Measurements from ENCODE around the gene EDA. TPM values are rescaled to one million over a fixed set of nuclear protein-coding genes. Genes with fewer than 3 reads are reported as not detected.
"Not testable (repeated sequence)": the region's sequence is repeated elsewhere in the genome, so short reads cannot be mapped to it uniquely, and the experiment has no call there.

The EDA gene
- total and polyA plus RNA-seq, 8 donors = 1.7 to 5.1 (median 3.6) TPM

DNA sequence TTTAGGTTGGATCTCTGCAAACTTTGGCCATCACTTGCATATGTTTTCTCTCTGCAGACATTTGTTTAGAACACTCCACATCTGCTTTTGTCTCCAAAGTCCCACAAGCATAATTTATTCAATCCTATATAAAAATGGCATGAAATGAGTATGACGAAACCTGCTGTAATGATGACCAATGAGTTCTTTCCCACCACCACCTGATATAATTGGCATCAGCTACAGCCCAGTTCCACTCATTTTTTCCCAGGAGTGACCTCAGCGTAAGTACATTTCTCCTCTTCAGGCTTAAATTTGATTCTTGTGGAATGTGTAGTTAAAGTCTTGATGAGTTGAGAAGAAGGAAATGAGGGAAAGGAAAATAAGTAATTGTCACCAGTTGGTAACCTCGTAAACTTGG is 228.7 kb downstream of the EDA start:
- no peak for ATAC-seq

GRCh38 chrX:69859999-69860398 is 244.1 kb downstream of the EDA start:
- intact Hi-C loops (cut with DNase I); DNase-seq; H3K36me3 ChIP-seq; H3K27ac ChIP-seq; H3K4me1 ChIP-seq; ATAC-seq; H3K9me3 ChIP-seq; H3K4me3 ChIP-seq; H3K27me3 ChIP-seq; FAIRE-seq: not testable (repeated sequence)

More for the DNA sequence above, 228.7 kb downstream of the EDA start:
- FAIRE-seq (no peak), DNase-seq (no peak)
- Histone ChIP-seq H3K27ac (no peak overlapping the region), H3K4me3 (no peak overlapping the region), H3K36me3 (no peaks in the 10 kb centered on the region), H3K9me3 (no peaks in the 10 kb centered on the region), H3K4me1 (no peaks in the 10 kb centered on the region), H3K27me3 (no peaks in the 10 kb centered on the region)
- WGBS, 2 donors = 74 to 86% methylated on average over 3 of the region's 3 CpGs
- no peak for TF ChIP-seq CTCF (IDR thresholded peaks at IDR 0.05)
- intact Hi-C loops (cut with DNase I) = no loop called here

- Histone ChIP-seq H3K4me1 (no peaks in the 10 kb centered on the region), H3K27me3 (peaks cover 0 to 3% (median 0%) of the 10 kb centered on the region in 4 donors), H3K36me3 (no peaks in the 10 kb centered on the region), H3K27ac (no peak overlapping the region), H3K4me3 (no peak overlapping the region), H3K9me3 (no peaks in the 10 kb centered on the region)
- no peak for TF ChIP-seq CTCF (IDR thresholded peaks at IDR 0.05)
- 63 to 85% methylated on average over 1 of the region's 1 CpG for WGBS, 2 donors
- intact Hi-C loops (cut with DNase I) = no loop called here
- no peak for DNase-seq
- peak; percentile 5 for FAIRE-seq
- ATAC-seq = no peak
Measured at GRCh38 chrX:69876221-69876620, 260.3 kb downstream of the EDA start.

DNA sequence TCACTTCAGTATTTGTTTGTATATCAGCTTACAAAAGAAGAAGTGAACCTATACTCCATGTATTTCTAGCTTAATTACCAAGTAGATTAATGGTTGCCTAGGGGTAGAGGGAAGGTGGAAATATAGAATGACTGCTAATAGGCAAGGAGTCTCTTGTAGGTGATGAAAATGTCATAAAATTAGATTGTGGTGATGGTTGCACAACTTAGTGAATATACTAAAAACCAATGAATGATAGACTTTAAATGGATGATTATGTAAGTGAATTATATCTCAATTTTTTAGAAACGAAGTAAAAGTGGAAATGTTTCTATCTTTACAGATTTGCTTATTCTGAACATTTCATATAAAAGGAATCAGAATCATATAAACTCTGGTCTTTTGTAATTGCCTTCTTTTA is 268.3 kb downstream of the EDA start:
- Histone ChIP-seq H3K4me1 (no peaks in the 10 kb centered on the region), H3K9me3 (no peaks in the 10 kb centered on the region), H3K27ac (no peak overlapping the region), H3K4me3 (no peak overlapping the region), H3K27me3 (no peaks in the 10 kb centered on the region), H3K36me3 (no peaks in the 10 kb centered on the region)
- intact Hi-C loops (cut with DNase I) = no loop called here
- FAIRE-seq (peak; percentile 83), ATAC-seq (no peak), DNase-seq (no peak)
- WGBS, 2 donors = 47 to 60% methylated on average over 1 of the region's 1 CpG
- no peak for TF ChIP-seq CTCF (IDR thresholded peaks at IDR 0.05)

- DNase-seq (no peak), FAIRE-seq (no peak), ATAC-seq (no peak)
- WGBS, 2 donors = 20 to 27% methylated on average over 1 of the region's 1 CpG
- H3K4me3 ChIP-seq = no peak overlapping the region
- no peaks in the 10 kb centered on the region for H3K4me1 ChIP-seq
- no peak for TF ChIP-seq CTCF (IDR thresholded peaks at IDR 0.05)
- H3K27me3 ChIP-seq = peaks cover 0 to 3% (median 0%) of the 10 kb centered on the region in 4 donors
- H3K9me3 ChIP-seq = no peaks in the 10 kb centered on the region
- H3K27ac ChIP-seq = no peak overlapping the region
- H3K36me3 ChIP-seq = no peaks in the 10 kb centered on the region
- intact Hi-C loops (cut with DNase I) = no loop called here
Measured at GRCh38 chrX:69896046-69896445, 280.1 kb downstream of the EDA start.

DNA sequence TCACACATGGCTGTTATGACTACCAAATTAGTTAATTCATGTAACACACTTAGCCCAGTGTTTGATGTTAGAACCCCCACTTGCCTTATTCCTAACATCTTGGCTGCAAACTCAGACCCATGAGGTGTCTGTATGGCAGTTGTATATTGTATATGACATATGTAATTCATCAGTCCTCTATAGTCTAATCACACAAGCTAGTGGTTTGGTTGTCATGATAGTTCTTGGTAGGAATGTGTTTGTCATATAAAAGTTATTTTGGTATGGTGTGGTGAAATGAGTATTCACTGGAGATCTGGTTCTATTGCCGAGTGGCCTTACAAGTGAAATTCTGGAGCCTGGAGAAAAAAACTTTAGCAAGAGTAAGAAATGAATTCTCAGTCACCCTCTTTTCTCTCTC is 284.6 kb downstream of the EDA start:
- ATAC-seq = no peak
- TF ChIP-seq CTCF (IDR thresholded peaks at IDR 0.05) = no peak
- intact Hi-C loops (cut with DNase I) = no loop called here

More for the DNA sequence above, 284.6 kb downstream of the EDA start:
- H3K36me3 ChIP-seq = no peaks in the 10 kb centered on the region
- FAIRE-seq (no peak), DNase-seq (no peak)
- H3K9me3 ChIP-seq = no peaks in the 10 kb centered on the region
- H3K4me1 ChIP-seq = no peaks in the 10 kb centered on the region
- H3K27ac ChIP-seq = no peak overlapping the region
- no peak overlapping the region for H3K4me3 ChIP-seq
- H3K27me3 ChIP-seq = peaks cover 0 to 3% (median 0%) of the 10 kb centered on the region in 4 donors
- 95 to 96% methylated on average over 1 of the region's 1 CpG for WGBS, 2 donors
